Measurements from ENCODE around the gene FRY.

FRY gene

DNA sequence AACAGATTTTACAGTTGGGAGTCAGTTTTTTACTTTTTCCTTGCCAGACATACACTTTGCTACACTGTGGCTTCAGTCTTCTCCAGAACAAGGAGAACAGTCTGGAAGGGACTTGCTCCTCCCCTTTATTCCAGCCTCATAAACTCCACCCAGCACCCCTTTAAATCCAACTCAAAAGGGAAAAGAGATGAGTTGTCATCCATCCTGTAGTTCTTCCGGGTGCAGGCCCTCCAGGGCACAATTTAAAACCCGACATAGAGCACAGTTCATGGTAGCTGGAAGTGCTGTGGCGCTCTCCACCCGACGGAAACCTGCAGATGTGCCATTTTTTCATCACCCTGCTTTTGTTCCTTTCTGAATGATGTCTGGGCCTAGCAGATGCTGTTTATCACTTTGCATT lies 184.7 kb downstream of the FRY start:
- DNase-seq (ENCODE audit: low read depth): no peak

DNA sequence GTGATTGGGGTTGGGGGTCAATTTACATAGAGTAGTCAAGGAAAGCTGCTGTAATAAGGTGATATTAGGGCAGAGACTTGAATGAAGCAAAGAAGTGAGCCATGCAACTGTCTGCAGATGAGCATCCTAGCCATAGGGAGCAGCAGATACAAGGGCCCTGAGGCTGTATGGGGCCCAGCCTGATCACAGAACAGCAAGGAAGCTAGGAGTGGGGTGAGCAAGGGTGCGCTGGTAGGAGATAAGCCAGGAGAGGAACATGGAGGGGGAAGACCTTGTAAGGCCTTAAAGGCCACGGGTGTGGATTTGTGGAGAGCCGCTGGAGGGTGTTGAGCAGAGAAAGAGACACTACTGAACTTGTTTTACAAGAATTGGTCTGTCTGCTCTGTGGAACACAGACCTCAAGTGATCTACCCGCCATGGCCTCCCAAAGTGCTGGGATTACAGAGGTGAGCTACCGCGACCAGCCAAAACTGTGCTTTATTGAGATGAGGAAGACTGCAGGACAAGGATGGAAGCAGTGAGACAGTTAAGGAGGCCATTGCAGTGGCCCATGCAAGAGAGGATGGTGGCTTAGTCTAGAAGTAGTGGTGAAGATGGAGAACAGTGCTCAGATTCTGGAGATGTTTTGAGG lies 190.6 kb downstream of the FRY start:
- DNase-seq (ENCODE audit: low read depth): no peak

DNA sequence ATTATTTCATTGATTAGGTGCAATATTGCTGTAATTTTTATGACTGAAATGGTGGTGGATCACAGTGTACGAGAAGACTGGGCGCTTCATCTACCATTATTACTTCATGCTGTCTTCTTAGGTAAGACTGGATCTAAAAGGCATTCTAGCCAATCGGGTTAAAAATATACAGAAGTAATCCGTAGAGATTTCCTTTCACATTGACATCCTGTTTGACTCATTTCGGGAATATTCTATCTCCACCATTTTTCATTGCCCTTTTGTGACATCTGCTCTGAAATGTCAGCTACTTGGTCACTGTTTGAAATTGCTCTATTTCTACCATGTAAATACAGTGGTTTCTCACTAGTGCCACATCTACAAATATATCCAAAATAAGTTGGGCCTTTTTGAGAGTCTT lies 193.3 kb downstream of the FRY start:
- DNase-seq (ENCODE audit: low read depth): no peak

DNA sequence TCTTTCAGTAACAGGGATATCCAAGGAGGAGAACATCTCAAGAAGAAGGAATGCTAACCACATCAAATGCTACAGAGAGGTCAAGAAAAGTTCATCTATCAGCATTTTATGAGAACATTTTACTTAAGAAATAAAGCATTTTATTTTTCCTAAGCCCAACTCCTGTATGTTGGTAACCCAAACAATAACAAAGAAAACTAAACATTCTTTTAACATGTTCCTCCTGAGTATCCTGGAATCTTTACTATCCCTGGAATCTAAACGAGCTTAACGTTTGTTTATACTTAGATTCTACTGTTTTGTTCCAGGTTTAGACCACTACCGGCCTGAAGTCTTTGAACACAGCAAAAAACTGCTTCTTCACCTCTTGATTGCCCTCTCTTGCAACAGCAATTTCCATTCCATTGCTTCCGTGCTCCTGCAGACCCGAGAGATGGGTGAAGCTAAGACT lies 193.9 kb downstream of the FRY start:
- no peak for DNase-seq (ENCODE audit: low read depth)

DNA sequence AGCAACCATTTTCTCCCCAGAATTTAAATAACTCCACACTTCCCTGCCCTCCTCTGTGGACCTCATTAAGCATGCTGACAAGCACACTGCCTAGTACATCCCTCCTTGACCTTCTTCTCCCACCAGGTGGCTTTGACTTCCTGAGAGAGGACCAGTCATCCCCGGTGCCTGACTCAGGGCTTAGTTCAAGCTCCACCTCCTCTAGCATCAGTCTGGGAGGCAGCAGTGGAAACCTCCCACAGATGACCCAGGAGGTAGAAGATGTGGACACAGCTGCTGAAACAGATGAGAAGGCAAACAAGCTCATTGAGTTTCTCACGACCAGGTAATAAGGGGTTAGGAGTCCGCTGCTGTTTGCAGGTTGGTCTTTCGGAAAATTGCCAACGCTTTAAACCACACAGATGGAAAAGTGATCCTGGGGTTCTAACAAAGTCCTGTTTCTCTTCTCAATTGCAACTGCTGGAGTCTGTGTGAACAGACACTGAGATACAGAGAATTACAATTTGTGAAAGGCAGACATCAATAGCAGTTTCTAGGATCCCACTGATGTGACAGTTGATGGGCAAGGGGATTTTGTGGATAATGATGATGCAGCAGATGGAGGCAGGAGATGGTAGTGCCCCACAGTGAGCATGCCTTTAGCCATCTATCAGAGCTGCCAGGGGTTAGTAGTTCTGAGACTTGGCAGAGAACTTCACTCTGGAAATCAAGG lies 196.9 kb downstream of the FRY start:
- no peak for DNase-seq (ENCODE audit: low read depth)

DNA sequence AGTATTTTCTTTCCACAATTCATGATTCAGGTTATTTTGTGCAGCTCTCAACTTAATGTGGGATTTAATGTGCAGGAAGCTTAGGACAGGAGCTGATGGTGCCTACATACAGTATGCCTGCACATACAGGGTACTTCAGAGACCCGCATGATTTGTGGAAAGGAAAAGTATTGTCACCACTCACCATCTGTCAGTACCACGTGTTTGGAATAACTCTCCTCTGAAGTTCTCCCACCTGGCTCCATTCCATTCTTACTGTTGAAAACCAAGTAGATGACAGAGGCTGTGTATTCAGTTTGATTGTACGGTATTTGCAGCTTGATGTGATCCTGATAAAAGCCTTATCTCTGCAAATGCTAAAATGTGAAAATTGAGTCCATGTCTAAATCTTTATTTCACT lies 197.9 kb downstream of the FRY start:
- no peak for DNase-seq (ENCODE audit: low read depth)

DNA sequence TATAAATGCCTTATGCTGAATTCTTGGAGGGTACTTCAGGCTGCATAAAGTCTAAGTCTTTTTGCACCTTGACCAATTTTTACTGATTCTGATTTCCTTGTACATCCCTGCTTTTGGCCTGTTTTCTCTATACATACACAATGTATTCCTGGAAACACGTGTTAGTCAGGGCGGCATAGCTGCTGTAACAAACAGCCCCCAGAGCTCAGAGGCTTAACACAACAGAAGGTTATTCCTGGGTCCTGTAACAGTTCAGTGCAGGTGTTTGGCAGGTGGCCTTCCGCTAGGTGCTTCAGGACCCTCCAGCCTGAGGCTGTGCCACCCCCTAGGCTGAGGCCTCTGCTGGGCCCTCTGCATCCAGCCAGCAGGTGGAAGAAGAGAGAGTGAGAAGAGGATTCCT lies 200.7 kb downstream of the FRY start:
- DNase-seq (ENCODE audit: low read depth): no peak

DNA sequence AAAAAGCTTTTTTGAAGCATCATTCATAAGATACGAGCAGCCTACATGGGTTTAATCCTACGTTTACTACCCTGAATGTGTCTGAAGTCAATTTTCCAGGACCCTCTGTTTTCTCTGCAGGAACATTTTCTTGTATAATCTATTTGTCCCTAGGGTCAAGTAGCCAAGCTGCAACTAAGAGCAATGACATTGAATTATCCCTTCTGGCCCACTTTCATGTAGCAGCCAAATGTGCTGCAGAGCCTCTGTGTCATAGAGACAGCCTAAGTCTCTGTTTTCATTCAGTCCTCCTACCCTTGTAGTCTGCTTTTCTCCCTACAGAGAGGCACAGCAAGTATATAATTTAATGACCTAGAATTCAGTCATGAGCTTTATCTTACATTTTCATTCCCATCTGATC lies 201.5 kb downstream of the FRY start:
- no peak for DNase-seq (ENCODE audit: low read depth)

DNA sequence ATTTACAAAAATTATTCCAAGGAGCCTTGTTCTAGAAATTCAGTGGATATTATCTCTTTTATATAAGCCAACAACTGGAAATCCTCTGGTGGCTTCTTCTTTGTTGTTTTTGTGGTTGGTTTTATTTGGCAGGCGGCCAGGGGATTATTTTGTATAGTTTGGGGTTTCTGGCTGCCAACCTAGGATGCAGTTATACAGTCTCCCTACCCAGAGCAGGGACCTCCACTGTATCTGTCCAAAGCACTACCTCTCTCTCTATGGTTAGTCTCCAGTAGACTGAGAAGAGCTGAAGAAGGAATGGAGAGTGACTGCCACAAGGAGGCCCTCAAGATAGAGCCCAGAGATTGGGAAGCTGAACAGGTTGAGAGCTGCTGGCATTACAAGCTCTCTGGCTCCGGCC lies 203.3 kb downstream of the FRY start:
- no peak for DNase-seq (ENCODE audit: low read depth)

DNA sequence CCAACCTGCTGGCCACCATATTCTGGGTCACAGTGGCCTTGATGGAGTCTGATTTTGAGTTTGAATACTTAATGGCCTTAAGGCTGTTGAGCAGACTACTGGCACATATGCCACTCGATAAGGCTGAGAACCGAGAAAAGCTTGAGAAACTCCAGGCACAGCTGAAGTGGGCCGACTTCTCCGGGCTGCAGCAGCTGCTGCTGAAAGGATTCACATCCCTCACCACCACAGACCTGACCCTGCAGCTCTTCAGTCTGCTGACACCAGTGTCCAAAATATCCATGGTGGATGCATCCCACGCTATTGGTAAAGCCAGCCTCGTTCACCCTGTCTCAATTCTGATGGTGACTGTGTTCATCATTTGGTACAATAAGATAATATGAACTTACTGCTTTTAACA lies 206.1 kb downstream of the FRY start:
- DNase-seq (ENCODE audit: low read depth): no peak

DNA sequence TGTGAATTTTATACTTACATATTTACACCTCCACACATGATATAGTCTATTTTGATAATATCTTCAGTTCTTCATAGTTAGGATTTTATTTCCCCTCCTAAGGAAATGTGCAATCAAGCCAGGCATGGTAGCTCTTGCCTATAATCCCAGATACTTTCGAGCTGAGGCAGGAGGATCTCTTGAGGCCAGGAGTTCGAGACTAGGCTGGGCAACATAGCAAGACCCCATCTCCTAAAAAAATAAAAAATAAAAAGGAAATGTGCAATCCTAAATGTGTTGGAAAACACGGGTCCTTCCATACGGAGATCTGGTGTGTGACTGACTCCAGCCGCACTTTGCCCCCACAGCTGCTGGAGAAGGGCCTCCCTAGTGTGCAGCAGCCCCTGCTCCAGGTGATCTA lies 212.1 kb downstream of the FRY start:
- DNase-seq (ENCODE audit: low read depth): no peak

DNA sequence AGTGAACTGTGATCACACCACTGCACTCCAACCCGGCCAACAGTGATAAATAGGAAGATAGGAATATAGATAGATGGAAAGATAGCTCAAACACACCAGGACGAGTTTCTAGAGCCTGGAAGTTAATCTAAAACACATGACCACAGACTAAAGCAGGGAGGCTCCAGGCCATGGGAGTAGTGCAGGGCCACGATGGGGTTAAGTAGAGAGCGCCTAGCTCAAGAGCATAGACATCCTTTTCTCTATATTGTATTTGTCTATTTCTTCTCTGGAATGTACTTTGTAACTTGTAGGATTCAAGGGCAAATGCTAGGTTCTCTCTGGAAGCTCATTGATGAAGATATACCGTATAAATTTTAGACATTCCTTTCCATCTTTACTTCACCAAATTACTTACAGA lies 214.0 kb downstream of the FRY start:
- no peak for DNase-seq (ENCODE audit: low read depth)

DNA sequence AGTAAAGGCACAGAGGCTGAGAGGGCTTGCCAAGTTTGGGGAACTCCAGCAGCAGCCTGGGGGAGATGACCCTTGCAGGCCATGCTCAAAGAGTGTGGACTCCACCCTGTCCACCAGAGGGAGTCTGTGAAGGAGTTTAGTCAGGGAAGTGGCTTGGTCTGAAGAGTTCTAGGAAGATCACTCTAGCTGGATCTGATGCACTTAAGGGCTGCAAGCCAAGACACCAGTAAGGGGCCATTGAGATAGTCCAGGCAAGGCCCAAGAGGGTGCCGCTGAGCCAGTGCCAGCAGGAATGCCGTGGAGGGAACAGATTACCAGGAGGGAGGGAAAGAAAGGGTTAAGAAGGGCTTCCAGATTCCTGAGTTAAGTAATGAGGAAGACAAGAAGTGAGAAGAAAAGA lies 214.9 kb downstream of the FRY start:
- DNase-seq (ENCODE audit: low read depth): peak; percentile 6

DNA sequence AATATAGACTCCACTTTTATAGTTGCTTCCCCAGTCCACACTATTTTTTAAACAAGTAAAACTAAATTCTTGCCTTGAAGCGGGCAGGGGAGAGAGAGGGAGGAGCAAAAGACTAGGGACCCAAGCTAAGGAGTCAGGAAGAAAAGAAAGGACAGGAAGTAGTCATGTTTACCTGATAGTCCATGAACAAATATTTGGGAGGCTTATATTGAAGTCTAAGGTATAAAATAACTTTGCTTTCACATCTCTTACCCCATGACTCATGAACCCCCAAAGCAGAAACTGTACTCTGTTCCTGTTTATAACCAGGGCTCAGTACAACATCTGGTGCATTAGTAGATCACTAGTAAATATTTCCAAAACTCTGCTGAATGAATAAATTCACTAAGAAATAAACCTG lies 216.3 kb downstream of the FRY start:
- no peak for DNase-seq (ENCODE audit: low read depth)

DNA sequence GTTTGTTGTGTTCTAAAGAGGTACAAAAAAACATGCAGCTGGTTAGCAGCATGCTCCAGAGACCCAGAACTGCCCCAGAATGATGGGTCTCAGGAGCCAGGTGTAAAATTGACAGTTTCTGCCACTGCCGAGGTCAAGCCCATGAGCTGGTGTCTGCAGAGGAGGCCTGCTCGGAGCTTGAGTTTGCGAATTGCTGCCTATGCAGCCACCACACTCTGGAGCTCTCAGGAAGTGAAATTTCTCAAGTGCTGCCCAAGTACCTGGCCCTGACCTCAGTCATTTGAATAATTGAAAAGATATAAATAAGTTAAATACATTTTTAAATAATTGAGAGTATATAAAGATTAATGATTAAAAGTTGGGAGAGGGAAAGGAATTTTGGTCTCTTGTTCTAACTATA lies 217.2 kb downstream of the FRY start:
- no peak for DNase-seq (ENCODE audit: low read depth)

DNA sequence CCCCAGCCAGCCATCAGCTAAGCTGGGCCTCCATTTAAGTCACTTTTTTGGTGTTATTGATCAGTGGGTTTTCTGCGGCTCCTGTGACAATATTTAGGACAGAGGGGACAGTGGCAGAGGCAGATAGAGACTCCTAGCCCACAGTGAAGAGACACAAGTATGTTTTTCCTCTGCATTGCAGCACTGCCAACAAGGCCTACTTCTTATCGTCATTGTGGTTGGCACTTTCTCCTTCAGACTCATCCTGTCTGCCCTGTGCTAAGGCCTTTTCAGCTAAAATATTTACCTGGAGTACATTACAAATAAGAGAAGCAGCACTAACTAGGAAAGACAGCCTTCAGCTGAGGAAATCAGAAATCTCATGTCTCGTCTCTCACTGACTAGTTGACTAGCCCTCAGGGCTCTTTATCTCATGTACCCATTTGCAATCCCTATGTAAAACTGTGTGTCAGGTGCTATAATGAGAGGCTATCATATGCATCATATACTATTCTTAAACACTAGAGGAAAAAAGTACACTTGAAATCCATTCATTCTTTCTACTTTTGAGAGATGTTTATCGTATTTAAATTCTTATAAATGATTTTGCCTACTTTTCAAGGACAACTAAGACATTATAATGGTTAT lies 221.4 kb downstream of the FRY start:
- DNase-seq (ENCODE audit: low read depth): no peak

DNA sequence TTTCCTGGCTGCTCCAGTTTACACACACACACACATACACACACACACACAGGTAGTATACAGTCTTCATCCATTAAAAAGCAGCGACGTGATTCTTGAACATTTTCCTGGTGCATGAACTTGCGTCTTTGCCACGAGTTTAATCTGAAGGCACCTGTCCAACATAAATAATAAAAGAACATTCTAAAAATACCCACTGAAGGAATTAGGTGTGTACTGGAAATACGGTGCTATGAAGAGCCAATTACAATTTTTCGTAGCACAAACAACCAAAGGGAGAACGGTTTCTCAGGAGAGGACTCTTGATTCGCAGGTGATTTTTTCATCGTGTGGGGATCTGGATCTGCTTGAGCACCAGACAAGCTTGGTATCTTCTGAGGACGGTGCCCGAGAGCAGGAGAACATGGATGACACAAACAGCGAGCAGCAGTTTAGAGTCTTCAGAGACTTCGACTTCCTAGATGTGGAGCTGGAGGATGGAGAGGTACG lies 222.4 kb downstream of the FRY start:
- no peak for DNase-seq (ENCODE audit: low read depth)

DNA sequence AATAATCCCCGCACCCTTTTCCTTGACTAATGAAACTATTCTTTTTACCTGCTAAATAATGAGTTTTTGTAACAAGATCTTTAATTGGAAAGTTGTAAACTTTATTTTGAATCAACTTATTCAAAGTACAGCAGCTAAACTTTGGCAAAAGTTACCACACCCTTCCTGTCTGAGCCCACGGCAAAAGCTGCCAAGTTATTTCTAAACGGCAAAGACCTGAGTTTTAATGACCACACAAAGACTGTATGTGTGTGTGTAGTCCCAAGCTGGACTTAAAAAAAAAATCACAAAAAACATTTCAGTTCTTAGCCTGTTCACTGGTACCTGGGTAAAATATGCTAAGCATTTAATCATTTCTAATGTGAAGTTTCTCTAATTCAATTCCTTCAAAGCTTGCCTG lies 222.8 kb downstream of the FRY start:
- no peak for DNase-seq (ENCODE audit: low read depth)

DNA sequence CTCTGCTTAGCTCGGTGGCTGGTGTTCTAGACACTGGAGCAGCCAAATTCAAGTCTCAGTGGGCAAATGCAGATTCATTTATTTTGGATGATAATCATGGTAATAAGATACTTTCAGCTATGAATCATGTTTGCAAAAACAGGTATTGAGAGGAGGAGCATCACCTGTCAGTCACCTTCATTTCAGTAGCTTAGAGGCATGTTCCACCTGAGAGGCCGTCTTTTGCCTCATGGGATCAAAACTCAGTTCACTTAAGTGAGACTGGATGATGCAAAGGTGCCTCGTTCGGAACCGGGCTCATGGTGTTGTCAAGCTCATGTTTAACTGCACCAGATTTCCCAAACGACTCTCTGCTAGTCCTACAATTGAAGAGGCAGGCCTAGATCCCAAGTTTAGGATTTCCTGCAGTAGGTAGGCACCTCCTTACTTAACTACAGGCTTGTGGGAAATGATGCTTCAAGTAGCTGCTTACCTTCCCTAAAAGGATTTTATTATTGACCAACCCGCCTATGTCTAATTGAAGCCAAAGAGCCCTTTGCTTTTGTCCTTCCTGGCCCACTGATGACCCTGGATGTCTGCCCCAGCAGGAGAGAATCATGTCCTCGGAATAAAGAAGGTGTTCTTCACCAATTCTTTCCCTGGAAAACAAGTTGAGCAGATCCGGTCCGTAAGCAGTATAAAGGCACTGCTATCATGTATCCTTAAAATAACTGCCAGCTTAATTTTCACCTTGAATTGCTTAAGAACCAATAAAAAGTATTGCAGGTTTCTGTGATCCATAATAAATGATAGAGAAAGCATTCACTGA lies 223.5 kb downstream of the FRY start:
- no peak for DNase-seq (ENCODE audit: low read depth)

DNA sequence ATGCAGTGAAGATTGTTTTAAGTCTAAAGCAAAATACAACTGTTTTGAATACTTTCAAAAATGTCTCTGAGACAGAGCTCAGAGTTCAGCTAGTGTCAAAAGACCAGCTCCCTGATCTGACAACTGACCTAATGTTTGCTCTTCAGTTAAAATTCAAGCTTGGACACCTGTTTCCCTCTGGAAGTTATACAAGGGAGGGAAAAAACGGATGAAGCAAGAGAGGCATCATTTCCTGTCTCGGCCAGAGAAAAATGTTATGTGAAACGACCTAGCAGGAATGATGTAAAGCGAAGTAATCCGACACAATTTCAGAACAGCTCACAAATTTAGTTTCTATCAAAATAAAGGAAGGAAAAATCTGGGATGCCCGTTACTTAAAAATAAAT lies 224.1 kb downstream of the FRY start:
- no peak for DNase-seq (ENCODE audit: low read depth)

DNA sequence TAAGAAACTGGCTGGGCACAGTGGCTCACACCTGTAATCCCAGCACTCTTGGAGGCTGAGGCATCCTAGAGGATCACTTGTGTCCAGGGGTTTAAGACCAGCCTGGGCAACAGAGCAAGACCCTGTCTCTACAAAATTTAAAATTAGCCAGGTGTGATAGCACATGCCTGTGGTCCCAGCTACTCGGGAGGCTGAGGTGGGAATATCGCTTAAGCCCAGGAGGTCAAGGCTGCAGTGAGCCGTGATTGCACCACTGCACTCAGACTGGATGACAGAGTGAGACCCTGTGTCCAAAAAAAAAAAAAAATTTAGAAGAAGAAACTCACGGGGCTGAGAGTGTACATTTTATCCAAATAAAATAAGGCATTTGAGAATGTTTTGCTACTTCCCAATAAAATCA lies 224.7 kb downstream of the FRY start:
- no peak for DNase-seq (ENCODE audit: low read depth)

DNA sequence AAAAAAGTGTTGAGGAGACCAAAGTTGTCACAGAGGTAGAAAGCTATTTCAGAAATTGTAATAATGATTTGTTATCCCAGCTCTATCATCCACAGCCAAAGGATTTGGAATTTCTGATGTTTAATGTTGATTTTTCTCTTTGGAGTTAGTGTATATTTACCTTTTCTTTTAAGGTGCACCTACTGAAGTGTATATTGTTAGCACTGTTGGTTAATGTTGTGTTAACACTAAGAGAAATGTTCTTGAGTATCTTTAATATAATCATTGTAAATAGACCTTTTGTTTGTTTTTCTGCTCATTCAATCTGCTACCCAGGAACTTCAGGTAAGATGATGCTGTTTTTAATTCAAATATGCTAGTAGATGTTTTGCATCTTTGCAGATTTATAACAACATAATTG lies 226.1 kb downstream of the FRY start:
- no peak for DNase-seq (ENCODE audit: low read depth)

DNA sequence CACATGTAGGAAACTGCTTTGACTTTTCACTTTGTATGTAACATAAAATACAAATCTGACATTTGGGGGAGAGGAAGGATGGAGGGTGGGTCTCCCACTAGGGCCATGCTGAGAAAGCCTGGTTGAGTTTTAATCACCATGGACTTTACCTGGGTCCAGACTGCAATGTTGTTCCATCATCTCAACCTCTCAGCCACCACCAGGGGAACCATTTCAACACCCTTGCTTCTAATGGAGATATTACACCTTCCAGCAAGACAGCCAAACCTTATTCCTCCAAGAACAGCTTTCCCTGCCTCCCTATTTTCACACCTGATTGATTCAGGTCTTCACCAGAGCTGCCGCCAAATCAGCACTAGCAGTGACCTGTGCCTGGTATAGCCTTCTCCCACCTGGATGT lies 227.5 kb downstream of the FRY start:
- no peak for DNase-seq (ENCODE audit: low read depth)
